DOHH2 (cell line): ENCODE results near the gene INPP4B.

Source experiments
- H3F3A ChIP-seq: fragments of 200-600 bp; sonication (generic), shearing (Covaris generic); 2 replicates; pipeline ENCODE4 v1.6.0; 2016; ENCODE audit warnings: antibody characterized with exemption, mild to moderate bottlenecking; ENCODE audit not compliant: control insufficient read depth, insufficient read depth
- H3K27ac ChIP-seq: fragments of 200-600 bp; sonication (generic); 2 replicates; pipeline ENCODE4 v1.5.1; 2014; ENCODE audit warnings: low read depth, mild to moderate bottlenecking, low read length, moderate library complexity
- H3K27me3 ChIP-seq: fragments of 200-600 bp; sonication (generic); 2 replicates; pipeline ENCODE4 v1.6.1; 2014; ENCODE audit warnings: mild to moderate bottlenecking, low read length, mixed read lengths; ENCODE audit not compliant: control insufficient read depth
- H3K36me3 ChIP-seq: fragments of 200-600 bp; sonication (generic); 2 replicates; pipeline ENCODE4 v1.6.1; 2014; ENCODE audit warnings: mild to moderate bottlenecking, low read length, moderate library complexity, mixed read lengths; ENCODE audit not compliant: control insufficient read depth
- H3K4me1 ChIP-seq: fragments of 200-600 bp; sonication (generic); 2 replicates; pipeline ENCODE4 v1.6.1; 2014; ENCODE audit warnings: mild to moderate bottlenecking, low read length, mixed read lengths; ENCODE audit not compliant: control insufficient read depth
- H3K4me2 ChIP-seq: fragments of 200-600 bp; sonication (generic); 2 replicates; pipeline ENCODE4 v1.6.0; 2014; ENCODE audit warnings: mild to moderate bottlenecking, low read length, moderate library complexity
- H3K4me3 ChIP-seq: fragments of 200-600 bp; sonication (generic); 2 replicates; pipeline ENCODE4 v1.5.1; 2014; ENCODE audit warnings: mild to moderate bottlenecking, low read length, mixed read lengths
- H3K79me2 ChIP-seq: fragments of 200-600 bp; sonication (generic); 2 replicates; pipeline ENCODE4 v1.6.1; 2014; ENCODE audit warnings: mild to moderate bottlenecking, low read length, mixed read lengths; ENCODE audit not compliant: control insufficient read depth
- H3K9me2 ChIP-seq: fragments of 200-600 bp; sonication (generic); replicated peaks from 2 replicates; pipeline ENCODE4 v1.6.1; 2014; ENCODE audit warnings: mild to moderate bottlenecking, low read length, mixed read lengths; ENCODE audit not compliant: control insufficient read depth
- H3K9me3 ChIP-seq: fragments of 200-600 bp; sonication (generic); 2 replicates; pipeline ENCODE4 v1.6.1; 2014; ENCODE audit warnings: antibody characterized with exemption, low read length, mixed read lengths; ENCODE audit not compliant: control insufficient read depth, insufficient read depth
- H4K20me1 ChIP-seq: fragments of 200-600 bp; sonication (generic); 2 replicates; pipeline ENCODE4 v1.6.0; 2014; ENCODE audit warnings: low read depth, mild to moderate bottlenecking, antibody characterized with exemption, low read length, moderate library complexity; ENCODE audit not compliant: control insufficient read depth, insufficient read depth
- EZH2phosphoT487 ChIP-seq: fragments of 200-600 bp; sonication (generic); IDR thresholded peaks from 2 replicates; pipeline ENCODE4 v1.6.1; 2017; ENCODE audit warnings: borderline replicate concordance, mild to moderate bottlenecking, antibody characterized with exemption, low read length, moderate library complexity, mixed read lengths
- TF ChIP-seq, protein P1 (sequence below): fragments of 200-600 bp; sonication (generic); IDR thresholded peaks from one replicate; pipeline ENCODE4 v1.5.1; 2014; ENCODE audit warnings: antibody characterized with exemption, mild to moderate bottlenecking, low read depth, low read length; ENCODE audit not compliant: poor library complexity, severe bottlenecking

Gene INPP4B

GRCh38 chr4:142230991-142231390 is 615.1 kb downstream of the INPP4B start:
- Histone ChIP-seq H3K4me3 (no peak overlapping the region), H3K4me1 (no peaks in the 10 kb centered on the region), H3K9me3 (no peaks in the 10 kb centered on the region), H3K27me3 (no peaks in the 10 kb centered on the region), H3K27ac (no peak overlapping the region), H4K20me1 (no peaks in the 10 kb centered on the region), H3F3A (no peaks in the 10 kb centered on the region), H3K9me2 (no peaks in the 10 kb centered on the region), H3K79me2 (no peaks in the 10 kb centered on the region), H3K36me3 (no peaks in the 10 kb centered on the region), H3K4me2 (no peak overlapping the region)
- no peak for TF ChIP-seq EZH2phosphoT487
- TF ChIP-seq, protein P1, sequence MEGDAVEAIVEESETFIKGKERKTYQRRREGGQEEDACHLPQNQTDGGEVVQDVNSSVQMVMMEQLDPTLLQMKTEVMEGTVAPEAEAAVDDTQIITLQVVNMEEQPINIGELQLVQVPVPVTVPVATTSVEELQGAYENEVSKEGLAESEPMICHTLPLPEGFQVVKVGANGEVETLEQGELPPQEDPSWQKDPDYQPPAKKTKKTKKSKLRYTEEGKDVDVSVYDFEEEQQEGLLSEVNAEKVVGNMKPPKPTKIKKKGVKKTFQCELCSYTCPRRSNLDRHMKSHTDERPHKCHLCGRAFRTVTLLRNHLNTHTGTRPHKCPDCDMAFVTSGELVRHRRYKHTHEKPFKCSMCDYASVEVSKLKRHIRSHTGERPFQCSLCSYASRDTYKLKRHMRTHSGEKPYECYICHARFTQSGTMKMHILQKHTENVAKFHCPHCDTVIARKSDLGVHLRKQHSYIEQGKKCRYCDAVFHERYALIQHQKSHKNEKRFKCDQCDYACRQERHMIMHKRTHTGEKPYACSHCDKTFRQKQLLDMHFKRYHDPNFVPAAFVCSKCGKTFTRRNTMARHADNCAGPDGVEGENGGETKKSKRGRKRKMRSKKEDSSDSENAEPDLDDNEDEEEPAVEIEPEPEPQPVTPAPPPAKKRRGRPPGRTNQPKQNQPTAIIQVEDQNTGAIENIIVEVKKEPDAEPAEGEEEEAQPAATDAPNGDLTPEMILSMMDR, result no peak

- Histone ChIP-seq H3K4me3 (no peak overlapping the region), H3F3A (no peaks in the 10 kb centered on the region), H3K4me2 (no peak overlapping the region), H3K4me1 (no peaks in the 10 kb centered on the region), H3K9me3 (no peaks in the 10 kb centered on the region), H3K36me3 (no peaks in the 10 kb centered on the region), H3K27me3 (no peaks in the 10 kb centered on the region), H4K20me1 (no peaks in the 10 kb centered on the region), H3K9me2 (no peaks in the 10 kb centered on the region), H3K79me2 (no peaks in the 10 kb centered on the region), H3K27ac (no peak overlapping the region)
- no peak for TF ChIP-seq EZH2phosphoT487
- TF ChIP-seq, protein P1, result no peak
These were observed 620.1 kb downstream of the INPP4B start for GRCh38 chr4:142226014-142226413.

GRCh38 chr4:142222127-142222526 is 624.0 kb downstream of the INPP4B start:
- Histone ChIP-seq H3K36me3 (no peaks in the 10 kb centered on the region), H3F3A (no peaks in the 10 kb centered on the region), H3K4me2 (no peak overlapping the region), H3K4me3 (no peak overlapping the region), H3K79me2 (no peaks in the 10 kb centered on the region), H3K27me3 (no peaks in the 10 kb centered on the region), H4K20me1 (no peaks in the 10 kb centered on the region), H3K27ac (no peak overlapping the region), H3K9me3 (no peaks in the 10 kb centered on the region), H3K4me1 (no peaks in the 10 kb centered on the region), H3K9me2 (no peaks in the 10 kb centered on the region)
- TF ChIP-seq, protein P1, result no peak
- TF ChIP-seq EZH2phosphoT487, result no peak

GRCh38 chr4:142218726-142219125 is 627.4 kb downstream of the INPP4B start:
- no peaks in the 10 kb centered on the region for H3K27me3 ChIP-seq
- no peak overlapping the region for H3K4me3 ChIP-seq
- no peaks in the 10 kb centered on the region for H3K9me3 ChIP-seq
- H3K9me2 ChIP-seq, result no peaks in the 10 kb centered on the region
- H3K79me2 ChIP-seq, result no peaks in the 10 kb centered on the region
- H3K36me3 ChIP-seq, result no peaks in the 10 kb centered on the region
- no peak overlapping the region for H3K4me2 ChIP-seq
- TF ChIP-seq, protein P1, result no peak
- no peak for TF ChIP-seq EZH2phosphoT487
- H3K27ac ChIP-seq, result no peak overlapping the region
- no peaks in the 10 kb centered on the region for H4K20me1 ChIP-seq
- H3K4me1 ChIP-seq, result no peaks in the 10 kb centered on the region
- H3F3A ChIP-seq, result no peaks in the 10 kb centered on the region
